ENCODE results near the gene PURB. TPM values are rescaled to one million over a fixed set of nuclear protein-coding genes. Genes with fewer than 3 reads are reported as not detected.
"Not testable (repeated sequence)": the region's sequence is repeated elsewhere in the genome, so short reads cannot be mapped to it uniquely, and the experiment has no call there.

PURB gene
- total RNA-seq, 1 experiment from 2014 or later: 21.3 TPM

GRCh38 chr7:44845451-44845850 lies 39.9 kb downstream of the PURB start:
- Histone ChIP-seq H3T11ph (ENCODE audit: low read length) (no peak overlapping the region), H2AK5ac (ENCODE audit: insufficient read length, low read length) (no peak overlapping the region), H4K8ac (replicated peaks; ENCODE audit: insufficient read length, low read depth, low read length) (no peak overlapping the region), H3K27ac (ENCODE audit: insufficient read length, low read depth, low read length) (no peak overlapping the region), H3K79me1 (ENCODE audit: insufficient read depth, low read depth, low read length, poor library complexity, severe bottlenecking) (peaks cover 4% of the 10 kb centered on the region), H3K18ac (ENCODE audit: insufficient read length, low read depth, low read length) (no peak overlapping the region), H2BK20ac (ENCODE audit: low read depth, low read length, poor library complexity, severe bottlenecking) (no peak overlapping the region), H3K4me2 (ENCODE audit: insufficient read depth, insufficient read length, low read length) (no peak overlapping the region), H2BK5ac (ENCODE audit: insufficient read length, low read length) (no peak overlapping the region), H2BK120ac (ENCODE audit: low read depth, low read length, poor library complexity, severe bottlenecking) (no peak overlapping the region), H4K5ac (ENCODE audit: insufficient read length, low read depth, low read length) (no peak overlapping the region), H4K20me1 (ENCODE audit: control insufficient read depth, insufficient read depth, insufficient read length) (no peaks in the 10 kb centered on the region), H3K79me2 (ENCODE audit: insufficient read depth, low read length) (peaks cover 23% of the 10 kb centered on the region; the same call in 1 of the 2 replicates), H3K23ac (ENCODE audit: insufficient read length, low read depth, low read length) (no peak overlapping the region), H3K23me2 (ENCODE audit: insufficient read length, low read depth, low read length, poor library complexity, severe bottlenecking) (no peaks in the 10 kb centered on the region), H3K9me3 (ENCODE audit: control insufficient read depth, low read depth, low read length) (no peaks in the 10 kb centered on the region), H2AFZ (ENCODE audit: low read length) (no peak overlapping the region), H2BK12ac (ENCODE audit: insufficient read length, low read depth, low read length) (no peak overlapping the region), H3K27me3 (ENCODE audit: insufficient read depth, low read length) (no peaks in the 10 kb centered on the region), H2BK15ac (ENCODE audit: low read depth, low read length) (no peak overlapping the region), H4K91ac (ENCODE audit: insufficient read length, low read depth, low read length) (no peak overlapping the region), H3K4me1 (ENCODE audit: insufficient read depth, low read length) (no peaks in the 10 kb centered on the region), H3K9ac (ENCODE audit: extremely low read depth, insufficient read length, low read length) (no peak overlapping the region), H3K14ac (ENCODE audit: insufficient read depth, low read length) (no peak overlapping the region), H3K56ac (ENCODE audit: insufficient read length, low read depth, low read length) (no peak overlapping the region), H3K4ac (ENCODE audit: low read depth, low read length) (no peak overlapping the region)
- Mint-ChIP-seq H3K4me1 (peaks cover 8 to 19% of the 10 kb centered on the region in 2 experiments), H3K4me3 (0 out of 5 replicates have a peak overlapping the region, but pooled peaks of 1 of the 2 experiments have one; percentile 97), H3K27me3 (ENCODE audit: low read depth) (no peaks in the 10 kb centered on the region), H3K27ac (no peak overlapping the region), H3K9me3 (no peaks in the 10 kb centered on the region), H3K36me3 (ENCODE audit: insufficient read depth in 1 of 3, low read depth in 3 of 3) (peaks cover 16 to 26% (median 26%) of the 10 kb centered on the region in 3 experiments)
- DNase-seq: no peak
- TF ChIP-seq CTCF (conservative IDR thresholded peaks at IDR 0.05): no peak

GRCh38 chr7:44843440-44843839 lies 41.9 kb downstream of the PURB start:
- H4K5ac ChIP-seq (ENCODE audit: insufficient read length, low read depth, low read length); H3K23ac ChIP-seq (ENCODE audit: insufficient read length, low read depth, low read length); H3K4me2 ChIP-seq (ENCODE audit: insufficient read depth, insufficient read length, low read length); H2BK120ac ChIP-seq (ENCODE audit: low read depth, low read length, poor library complexity, severe bottlenecking); H2AFZ ChIP-seq (ENCODE audit: low read length); H3K9ac ChIP-seq (ENCODE audit: extremely low read depth, insufficient read length, low read length); H3K79me1 ChIP-seq (ENCODE audit: insufficient read depth, low read depth, low read length, poor library complexity, severe bottlenecking); H3K9me3 Mint-ChIP-seq; H2BK5ac ChIP-seq (ENCODE audit: insufficient read length, low read length); DNase-seq; H3K27me3 ChIP-seq (ENCODE audit: insufficient read depth, low read length); H3K27me3 Mint-ChIP-seq (ENCODE audit: low read depth); H2BK15ac ChIP-seq (ENCODE audit: low read depth, low read length); H2BK12ac ChIP-seq (ENCODE audit: insufficient read length, low read depth, low read length); H2BK20ac ChIP-seq (ENCODE audit: low read depth, low read length, poor library complexity, severe bottlenecking); H3K4ac ChIP-seq (ENCODE audit: low read depth, low read length); H3K27ac Mint-ChIP-seq; H4K20me1 ChIP-seq (ENCODE audit: control insufficient read depth, insufficient read depth, insufficient read length); H3K14ac ChIP-seq (ENCODE audit: insufficient read depth, low read length); H3K4me1 ChIP-seq (ENCODE audit: insufficient read depth, low read length); H3K27ac ChIP-seq (ENCODE audit: insufficient read length, low read depth, low read length); H3K23me2 ChIP-seq (ENCODE audit: insufficient read length, low read depth, low read length, poor library complexity, severe bottlenecking); H2AK5ac ChIP-seq (ENCODE audit: insufficient read length, low read length); H4K8ac ChIP-seq (replicated peaks; ENCODE audit: insufficient read length, low read depth, low read length); H3T11ph ChIP-seq (ENCODE audit: low read length); H4K91ac ChIP-seq (ENCODE audit: insufficient read length, low read depth, low read length); H3K4me3 Mint-ChIP-seq; H3K56ac ChIP-seq (ENCODE audit: insufficient read length, low read depth, low read length); H3K9me3 ChIP-seq (ENCODE audit: control insufficient read depth, low read depth, low read length); H3K18ac ChIP-seq (ENCODE audit: insufficient read length, low read depth, low read length): not testable (repeated sequence)
- H3K79me2 ChIP-seq (ENCODE audit: insufficient read depth, low read length): peaks cover 23% of the 10 kb centered on the region; the same call in 1 of the 2 replicates
- H3K4me1 Mint-ChIP-seq: peaks cover 5 to 13% of the 10 kb centered on the region in 2 experiments
- no CpG with 5 or more reads among the region's 5 CpGs for WGBS (ENCODE audit: extremely low coverage, insufficient read length, low lambda C conversion rate)
- H3K36me3 Mint-ChIP-seq (ENCODE audit: insufficient read depth in 1 of 3, low read depth in 3 of 3): peaks cover 24 to 38% (median 35%) of the 10 kb centered on the region in 3 experiments

Data from H9 (cell line).